T-helper 22 cell (primary cell): Measurements from ENCODE around the gene MCU.
"Not testable (repeated sequence)": the region's sequence is repeated elsewhere in the genome, so short reads cannot be mapped to it uniquely, and the experiment has no call there.

ENCODE experiments used
- DNase-seq: peaks from one replicate; pipeline ENCODE4 v3.0.0-alpha.2; 2020; ENCODE audit warnings: low read depth

Gene MCU, protein sequence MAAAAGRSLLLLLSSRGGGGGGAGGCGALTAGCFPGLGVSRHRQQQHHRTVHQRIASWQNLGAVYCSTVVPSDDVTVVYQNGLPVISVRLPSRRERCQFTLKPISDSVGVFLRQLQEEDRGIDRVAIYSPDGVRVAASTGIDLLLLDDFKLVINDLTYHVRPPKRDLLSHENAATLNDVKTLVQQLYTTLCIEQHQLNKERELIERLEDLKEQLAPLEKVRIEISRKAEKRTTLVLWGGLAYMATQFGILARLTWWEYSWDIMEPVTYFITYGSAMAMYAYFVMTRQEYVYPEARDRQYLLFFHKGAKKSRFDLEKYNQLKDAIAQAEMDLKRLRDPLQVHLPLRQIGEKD

GRCh38 chr10:72691863-72692743 is at the start of gene MCU:
TSS of gene MCU (plus strand) at chr10:72692143. CDS start at chr10:72692152, 9 bp downstream.
- peak; percentile 85 for DNase-seq

DNA sequence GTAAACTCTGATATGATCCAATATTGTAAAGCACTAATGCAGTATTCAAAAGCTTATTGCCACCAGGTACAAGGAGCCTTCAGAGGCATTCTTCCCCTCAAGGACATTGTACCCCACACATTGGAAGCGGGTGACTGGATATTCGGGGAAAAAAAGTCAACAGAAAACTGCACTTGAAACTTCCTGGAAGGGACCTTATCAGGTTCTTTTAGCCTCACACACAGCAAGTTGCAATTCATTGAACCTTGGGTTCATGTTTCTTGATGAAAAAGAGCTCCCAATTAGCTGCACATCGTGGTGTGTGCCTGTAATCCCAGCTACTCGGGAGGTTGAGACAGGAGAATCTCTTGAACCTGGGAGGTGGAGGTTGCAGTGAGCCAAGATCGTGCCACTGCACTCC is 49.6 kb upstream of the MCU start:
- DNase-seq: no peak

DNA sequence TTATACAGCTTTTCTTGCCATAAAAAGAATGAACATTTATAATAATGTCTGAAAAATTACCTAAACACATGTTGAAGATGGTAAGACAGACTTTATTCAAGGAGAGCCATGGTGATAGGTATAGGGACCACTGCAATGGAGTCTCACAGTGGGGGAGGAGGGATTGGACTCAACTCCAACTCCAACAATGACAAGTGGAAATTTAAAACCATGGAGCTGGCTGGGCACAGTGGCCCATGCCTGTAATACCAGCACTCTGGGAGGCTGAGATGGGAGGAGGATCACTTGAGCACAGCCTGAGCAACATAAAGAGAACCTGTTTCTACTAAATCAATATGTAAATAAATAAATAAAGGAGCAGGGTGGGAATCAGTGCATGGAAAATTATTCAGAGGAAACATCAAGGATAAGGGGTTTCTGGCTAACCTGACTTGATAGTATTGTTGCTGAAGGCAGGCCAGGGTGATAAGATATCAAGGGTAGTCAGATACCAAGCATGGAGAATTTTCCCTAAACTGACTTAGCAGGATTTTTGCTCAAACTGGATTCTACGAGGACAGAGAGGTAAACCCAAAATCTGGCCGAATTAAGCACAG is 46.6 kb upstream of the MCU start:
- no peak for DNase-seq

- not testable (repeated sequence) for DNase-seq
Observed at GRCh38 chr10:72646971-72647370, 45.0 kb upstream of the MCU start.

DNA sequence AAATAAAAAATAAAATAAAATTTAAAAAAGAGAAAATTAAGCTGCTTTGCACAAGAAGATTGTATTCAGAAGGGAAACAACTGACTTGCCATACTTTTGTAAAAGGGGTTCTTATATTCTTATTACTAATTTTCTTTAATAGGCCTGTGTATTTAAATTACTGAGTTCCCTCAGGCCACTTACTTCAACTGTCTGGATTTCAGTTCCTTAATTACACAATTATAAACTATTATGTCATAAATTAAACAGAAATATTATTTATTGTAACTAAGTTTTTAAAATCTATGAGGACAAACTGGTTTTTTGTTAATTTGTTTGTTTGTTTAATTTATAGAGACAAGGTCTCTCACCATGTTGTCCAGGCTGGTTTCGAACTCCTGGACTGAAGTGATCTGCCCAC is 43.6 kb upstream of the MCU start:
- no peak for DNase-seq

- no peak for DNase-seq
Observed at GRCh38 chr10:72649291-72649690, 42.7 kb upstream of the MCU start.

DNA sequence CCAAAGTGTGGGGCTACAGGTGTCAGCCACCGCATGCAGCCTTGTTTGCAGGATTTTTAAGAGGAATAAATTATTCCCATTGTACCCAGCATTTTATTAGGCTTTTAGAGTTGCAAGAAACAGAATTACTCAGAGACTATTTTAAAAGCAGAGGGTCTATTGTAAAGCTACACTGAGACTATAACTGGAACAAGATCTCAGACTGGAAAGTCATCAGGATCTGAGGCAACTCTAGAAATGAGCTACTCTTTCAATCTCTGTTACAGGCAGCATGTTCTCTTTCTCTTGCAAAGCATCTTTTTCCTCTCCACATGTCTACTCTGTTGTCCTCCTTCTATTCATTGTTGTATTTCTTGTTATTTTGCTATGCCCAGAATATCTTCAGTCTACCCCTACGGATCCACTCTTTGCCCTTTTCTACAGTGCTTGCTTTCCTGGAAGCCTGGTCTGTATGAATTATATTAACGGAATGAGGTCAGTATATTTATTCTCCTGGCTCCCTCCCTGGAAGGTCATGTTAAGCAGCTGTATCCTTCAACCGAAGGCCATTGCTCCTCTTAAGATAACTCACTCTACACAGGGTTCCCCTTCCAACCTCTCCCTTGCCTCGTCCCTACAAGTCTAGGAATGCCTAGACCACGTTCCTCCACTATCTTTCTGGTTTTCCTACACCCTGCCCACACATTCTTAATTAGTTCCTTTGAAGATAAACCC is 38.4 kb upstream of the MCU start:
- no peak for DNase-seq

DNA sequence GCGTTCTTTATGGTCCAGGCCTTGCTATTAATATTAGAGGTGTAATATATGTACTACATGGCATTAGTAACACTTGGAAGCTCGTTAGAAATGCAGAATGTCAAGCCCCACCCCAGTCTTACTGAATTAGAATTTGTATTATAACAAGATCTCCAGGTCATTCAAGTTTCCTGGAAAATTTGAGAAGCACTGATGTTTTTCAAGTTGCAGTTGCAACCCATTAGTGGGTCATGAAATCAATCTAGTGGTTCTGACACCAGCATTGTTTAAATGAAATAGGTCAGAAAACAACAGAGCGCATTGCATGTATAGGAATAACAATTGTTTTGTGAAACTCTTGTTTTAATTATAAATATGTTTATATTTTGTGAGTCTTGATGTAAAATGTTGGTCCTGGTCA is 37.2 kb upstream of the MCU start:
- no peak for DNase-seq

- DNase-seq: no peak
Observed at GRCh38 chr10:72658696-72659400, 33.1 kb upstream of the MCU start.

GRCh38 chr10:72659694-72660093 is 32.2 kb upstream of the MCU start:
- no peak for DNase-seq

DNA sequence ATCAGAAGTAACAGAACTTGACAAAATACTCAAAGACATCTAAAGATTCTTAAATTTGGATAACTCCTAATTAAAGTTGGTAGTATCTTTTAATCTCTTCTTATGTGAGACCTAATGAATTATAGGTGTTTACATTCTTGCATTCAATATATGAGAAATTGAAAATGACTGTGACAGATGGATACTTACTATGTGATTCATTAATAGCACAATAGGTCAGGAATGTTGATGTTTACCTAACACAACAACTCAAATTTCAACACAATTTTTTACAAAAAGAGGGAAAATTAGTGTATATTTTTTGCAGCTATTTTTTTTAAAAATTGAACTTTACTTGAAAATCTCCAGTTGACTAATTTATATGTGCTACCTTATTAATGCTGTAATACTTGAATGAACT is 31.7 kb upstream of the MCU start:
- no peak for DNase-seq

GRCh38 chr10:72661431-72661830 is 30.5 kb upstream of the MCU start:
- no peak for DNase-seq

DNA sequence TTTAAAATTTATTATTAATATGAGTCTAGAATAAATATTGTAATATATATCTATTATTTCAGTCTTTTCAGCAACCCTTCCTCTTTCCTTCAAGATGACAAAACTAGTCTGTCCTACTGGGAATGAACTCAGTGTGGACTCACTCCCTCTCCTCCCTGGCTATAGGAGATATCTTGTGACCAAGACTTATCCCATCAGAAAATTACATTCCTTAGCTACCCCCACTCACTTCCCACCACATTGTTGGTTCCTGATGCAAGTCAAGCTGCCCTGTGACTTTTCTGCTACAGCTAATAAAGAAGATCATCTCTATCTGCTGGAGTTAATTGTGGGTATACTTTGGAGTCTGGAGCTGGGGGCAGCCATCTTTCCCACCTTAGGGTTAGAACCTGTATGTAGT is 28.0 kb upstream of the MCU start:
- no peak for DNase-seq

- no peak for DNase-seq
Observed at GRCh38 chr10:72665925-72666324, 26.0 kb upstream of the MCU start.

GRCh38 chr10:72667207-72667864 is 24.6 kb upstream of the MCU start:
- DNase-seq: no peak

DNA sequence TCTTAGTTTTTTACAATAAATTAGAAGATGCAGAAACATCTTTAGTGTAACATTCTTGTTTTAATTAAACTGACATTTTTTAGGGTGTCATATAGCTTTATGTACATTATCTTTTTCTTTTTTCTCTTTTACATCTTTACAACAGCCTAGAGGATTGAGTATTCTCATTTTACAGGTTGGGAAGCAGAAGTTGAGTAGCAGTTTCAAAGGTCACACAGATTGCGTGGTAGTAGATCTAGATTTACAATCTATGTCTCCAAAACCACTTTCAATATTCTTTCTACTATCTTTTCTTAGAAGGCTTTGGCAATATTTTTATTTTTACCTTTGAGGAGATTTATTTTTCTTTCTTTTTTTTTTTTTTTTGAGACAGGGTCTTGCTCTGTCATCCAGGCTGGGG is 18.7 kb upstream of the MCU start:
- no peak for DNase-seq

DNA sequence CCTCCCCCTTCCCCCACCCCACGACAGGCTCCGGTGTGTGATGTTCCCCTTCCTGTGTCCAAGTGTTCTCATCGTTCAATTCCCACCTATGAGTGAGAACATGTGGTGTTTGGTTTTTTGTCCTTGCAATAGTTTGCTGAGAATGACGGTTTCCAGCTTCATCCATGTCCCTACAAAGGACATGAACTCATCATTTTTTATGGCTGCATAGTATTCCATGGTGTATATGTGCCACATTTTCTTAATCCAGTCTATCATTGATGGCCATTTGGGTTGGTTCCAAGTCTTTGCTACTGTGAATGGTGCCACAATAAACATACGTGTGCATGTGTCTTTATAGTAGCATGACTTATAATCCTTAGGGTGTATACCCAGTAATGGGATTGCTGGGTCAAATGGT is 17.8 kb upstream of the MCU start:
- DNase-seq: not testable (repeated sequence)

- DNase-seq: no peak
Observed at GRCh38 chr10:72679838-72680241, 12.1 kb upstream of the MCU start.

GRCh38 chr10:72682638-72683037 is 9.3 kb upstream of the MCU start:
- no peak for DNase-seq

GRCh38 chr10:72685264-72685921 is 6.5 kb upstream of the MCU start:
- DNase-seq: no peak

- DNase-seq: not testable (repeated sequence)
Observed at GRCh38 chr10:72686430-72686829, 5.5 kb upstream of the MCU start.
